Measurements from ENCODE around the gene CLDN15. TPM values are rescaled to one million over a fixed set of nuclear protein-coding genes. Genes with fewer than 3 reads are reported as not detected.
"Not testable (repeated sequence)": the region's sequence is repeated elsewhere in the genome, so short reads cannot be mapped to it uniquely, and the experiment has no call there.

CLDN15 gene
- total and polyA plus RNA-seq, 3 donors from 2014 or later: 12.1 to 20.2 (median 13.6) TPM

DNA sequence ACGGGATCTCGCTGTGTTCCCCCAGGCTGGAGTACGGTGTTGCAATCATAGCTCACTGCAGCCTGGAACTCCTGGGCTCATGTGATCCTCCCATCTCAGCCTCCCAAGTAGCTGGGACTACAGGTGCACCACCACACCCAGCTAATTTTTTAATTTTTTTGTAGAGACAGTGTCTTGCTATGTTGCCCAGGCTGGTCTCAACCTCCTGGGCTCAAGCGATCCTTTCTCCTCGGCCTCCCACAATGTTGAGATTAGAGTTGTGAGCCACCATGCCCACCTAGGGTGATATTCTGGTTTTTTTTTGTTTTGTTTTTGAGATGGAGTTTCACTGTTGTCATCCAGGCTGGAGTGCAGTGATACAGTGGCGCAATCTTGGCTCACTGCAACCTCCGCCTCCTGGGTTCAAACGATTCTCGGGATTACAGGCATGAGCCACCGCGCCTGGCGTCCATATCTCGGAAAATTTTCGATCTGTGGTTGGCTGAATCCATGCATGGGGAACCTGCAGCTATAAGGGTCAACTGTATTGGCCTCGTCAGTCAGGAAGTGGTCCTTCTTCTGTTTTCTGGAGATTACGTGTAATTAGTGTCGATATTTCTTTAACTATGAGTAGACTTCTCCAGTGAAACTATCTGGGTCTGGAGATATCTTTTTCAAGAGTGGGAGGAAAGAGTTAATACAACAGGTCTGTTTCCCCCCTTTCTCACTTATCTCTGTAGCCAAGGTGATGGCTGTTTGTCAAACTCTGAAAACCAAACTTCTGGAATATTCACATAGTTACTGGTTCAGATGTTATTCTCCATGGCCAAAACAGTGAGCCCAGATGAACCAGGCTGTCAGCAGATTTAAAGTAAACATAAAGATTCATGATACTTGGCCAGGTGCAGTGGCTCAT, 28.3 kb upstream of the CLDN15 start:
- TF ChIP-seq POLR2A (IDR thresholded peaks at IDR 0.05): no peak
- TF ChIP-seq, protein P1, sequence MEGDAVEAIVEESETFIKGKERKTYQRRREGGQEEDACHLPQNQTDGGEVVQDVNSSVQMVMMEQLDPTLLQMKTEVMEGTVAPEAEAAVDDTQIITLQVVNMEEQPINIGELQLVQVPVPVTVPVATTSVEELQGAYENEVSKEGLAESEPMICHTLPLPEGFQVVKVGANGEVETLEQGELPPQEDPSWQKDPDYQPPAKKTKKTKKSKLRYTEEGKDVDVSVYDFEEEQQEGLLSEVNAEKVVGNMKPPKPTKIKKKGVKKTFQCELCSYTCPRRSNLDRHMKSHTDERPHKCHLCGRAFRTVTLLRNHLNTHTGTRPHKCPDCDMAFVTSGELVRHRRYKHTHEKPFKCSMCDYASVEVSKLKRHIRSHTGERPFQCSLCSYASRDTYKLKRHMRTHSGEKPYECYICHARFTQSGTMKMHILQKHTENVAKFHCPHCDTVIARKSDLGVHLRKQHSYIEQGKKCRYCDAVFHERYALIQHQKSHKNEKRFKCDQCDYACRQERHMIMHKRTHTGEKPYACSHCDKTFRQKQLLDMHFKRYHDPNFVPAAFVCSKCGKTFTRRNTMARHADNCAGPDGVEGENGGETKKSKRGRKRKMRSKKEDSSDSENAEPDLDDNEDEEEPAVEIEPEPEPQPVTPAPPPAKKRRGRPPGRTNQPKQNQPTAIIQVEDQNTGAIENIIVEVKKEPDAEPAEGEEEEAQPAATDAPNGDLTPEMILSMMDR (IDR thresholded peaks at IDR 0.05): no peak
- 71 to 74% methylated on average over 17 of the region's 17 CpGs for WGBS, 2 donors
- Histone ChIP-seq H3K36me3 (ENCODE audit: low read depth, missing control alignments) (no peaks in the 10 kb centered on the region), H3K4me3 (no peak overlapping the region), H3K27me3 (no peaks in the 10 kb centered on the region), H3K27ac (no peak overlapping the region), H3K9me3 (no peaks in the 10 kb centered on the region), H3K4me1 (peaks cover 11% of the 10 kb centered on the region)
- intact Hi-C loops (cut with DNase I; ENCODE audit: low total_unique reads): no loop called here
- no peak for DNase-seq

DNA sequence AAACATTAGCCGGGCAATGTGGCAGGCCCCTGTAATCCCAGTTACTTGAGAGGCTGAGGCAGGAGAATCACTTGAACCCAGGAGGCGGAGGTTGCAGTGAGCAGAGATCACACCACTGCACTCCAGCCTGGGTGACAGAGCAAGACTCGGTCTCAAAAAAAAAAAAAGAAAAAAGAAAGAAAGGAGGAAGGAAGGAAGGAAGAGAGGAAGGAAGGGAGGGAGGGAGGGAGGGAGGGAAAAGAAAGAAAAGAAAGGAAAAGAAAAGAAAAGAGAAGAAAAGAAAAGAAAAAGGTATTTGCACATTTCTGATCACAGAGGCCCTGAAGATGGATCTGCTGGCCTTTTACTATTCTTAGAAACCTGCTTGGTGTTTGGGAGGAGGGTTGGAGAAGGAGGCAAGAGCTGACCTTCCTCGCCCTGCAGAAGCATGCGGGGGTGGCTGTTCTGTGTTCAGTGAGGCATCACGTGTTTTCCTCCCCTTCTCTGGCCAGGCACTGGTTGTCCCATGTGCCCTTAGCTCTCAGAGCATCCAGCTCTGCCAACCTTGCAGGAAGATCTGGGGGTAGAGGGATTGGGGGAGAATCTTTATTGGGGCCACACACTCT, 26.6 kb upstream of the CLDN15 start:
- H3K4me3 ChIP-seq; H3K27me3 ChIP-seq; H3K9me3 ChIP-seq; H3K36me3 ChIP-seq (ENCODE audit: low read depth, missing control alignments); intact Hi-C loops (cut with DNase I; ENCODE audit: low total_unique reads): not testable (repeated sequence)
- Histone ChIP-seq H3K27ac (peak overlapping the region in 1 of 2 donors; percentile 24), H3K4me1 (peaks cover 11% of the 10 kb centered on the region)
- peak; percentile 94 for DNase-seq
- 49 to 55% methylated on average over 6 of the region's 6 CpGs for WGBS, 2 donors

DNA sequence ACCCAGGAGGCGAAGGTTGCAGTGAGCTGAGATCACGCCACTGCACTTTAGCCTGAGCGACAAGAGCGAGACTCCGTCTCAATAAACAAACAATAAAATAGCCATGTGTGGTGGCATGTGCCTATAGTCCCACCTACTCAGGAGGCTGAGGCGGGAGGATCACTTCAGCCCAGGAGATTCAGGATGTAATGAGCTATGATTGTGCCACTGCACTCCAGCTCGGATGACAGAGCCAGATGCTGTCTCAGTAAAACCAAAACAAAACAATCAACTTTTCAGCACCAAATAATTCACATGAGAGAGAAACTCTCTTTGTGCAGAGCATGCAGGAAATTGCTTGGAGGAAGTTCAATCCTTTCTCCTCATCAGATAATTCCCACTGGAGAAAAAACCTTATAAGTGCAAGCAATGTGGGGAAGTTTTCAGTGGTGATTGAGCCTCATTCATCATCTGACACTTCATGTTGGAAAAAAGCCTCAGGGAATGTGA, 20.7 kb upstream of the CLDN15 start:
- peaks cover 2% of the 10 kb centered on the region for H3K4me1 ChIP-seq
- no peaks in the 10 kb centered on the region for H3K36me3 ChIP-seq (ENCODE audit: low read depth, missing control alignments)
- DNase-seq: no peak
- H3K9me3 ChIP-seq: no peaks in the 10 kb centered on the region
- TF ChIP-seq, protein P1 (IDR thresholded peaks at IDR 0.05): no peak
- TF ChIP-seq POLR2A (IDR thresholded peaks at IDR 0.05): no peak
- no peak overlapping the region for H3K27ac ChIP-seq
- intact Hi-C loops (cut with DNase I; ENCODE audit: low total_unique reads): no loop called here
- H3K27me3 ChIP-seq: no peaks in the 10 kb centered on the region
- no peak overlapping the region for H3K4me3 ChIP-seq
- WGBS, 2 donors: 69 to 73% methylated on average over 7 of the region's 7 CpGs

DNA sequence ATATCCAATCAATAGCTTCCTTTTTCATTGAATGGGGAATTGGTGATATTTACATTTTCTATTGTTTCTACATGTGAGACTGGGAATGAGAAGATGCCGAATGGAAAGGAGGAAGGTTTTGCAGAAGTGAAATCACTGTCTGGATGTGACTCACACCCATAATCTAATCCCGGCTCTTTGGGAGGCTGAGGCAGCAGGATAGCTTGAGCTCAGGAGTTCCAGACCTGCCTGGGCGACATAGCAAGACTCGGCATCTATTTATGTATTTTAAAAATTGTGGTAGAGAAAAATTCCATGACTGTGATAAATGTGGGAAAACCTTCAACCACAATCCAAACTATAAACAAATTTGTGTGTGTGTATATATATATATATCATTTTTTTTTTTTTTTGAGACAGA, 18.2 kb upstream of the CLDN15 start:
- no peaks in the 10 kb centered on the region for H3K36me3 ChIP-seq (ENCODE audit: low read depth, missing control alignments)
- TF ChIP-seq POLR2A (IDR thresholded peaks at IDR 0.05): no peak
- TF ChIP-seq, protein P1 (IDR thresholded peaks at IDR 0.05): no peak
- DNase-seq: no peak
- no peaks in the 10 kb centered on the region for H3K27me3 ChIP-seq
- WGBS, 2 donors: 79 to 82% methylated on average over 4 of the region's 4 CpGs
- no peaks in the 10 kb centered on the region for H3K9me3 ChIP-seq
- intact Hi-C loops (cut with DNase I; ENCODE audit: low total_unique reads): no loop called here
- peaks cover 7% of the 10 kb centered on the region for H3K4me1 ChIP-seq
- no peak overlapping the region for H3K27ac ChIP-seq
- H3K4me3 ChIP-seq: no peak overlapping the region

DNA sequence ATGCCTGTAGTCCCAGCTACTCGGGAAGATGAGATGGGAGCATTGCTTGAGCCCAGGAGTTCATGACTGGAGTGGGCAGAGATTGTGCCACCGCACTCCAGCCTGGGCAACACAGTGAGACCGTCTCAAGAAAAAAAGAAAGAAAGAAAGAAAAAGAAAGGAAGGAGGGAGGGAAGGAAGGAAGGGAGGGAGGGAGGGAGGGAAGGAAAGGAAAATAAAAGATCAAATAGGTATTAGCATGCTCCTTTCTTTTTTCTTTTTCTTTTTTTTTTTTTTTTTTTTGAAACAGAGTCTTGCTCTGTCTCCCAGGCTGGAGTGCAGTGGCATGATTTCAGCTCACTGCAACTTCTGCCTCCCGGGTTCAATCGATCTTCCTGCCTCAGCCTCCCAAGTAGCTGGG, 15.6 kb upstream of the CLDN15 start:
- H3K27me3 ChIP-seq; H3K36me3 ChIP-seq (ENCODE audit: low read depth, missing control alignments); H3K4me3 ChIP-seq; intact Hi-C loops (cut with DNase I; ENCODE audit: low total_unique reads); H3K4me1 ChIP-seq; DNase-seq; H3K9me3 ChIP-seq: not testable (repeated sequence)
- 78 to 83% methylated on average over 5 of the region's 5 CpGs for WGBS, 2 donors
- peak overlapping the region in 1 of 2 donors; percentile 71 for H3K27ac ChIP-seq

Data from testis (tissue), 3 donors.